HK-2 (cell line): Measurements from ENCODE around the gene CFAP57.

Source experiments
- DNase-seq: peaks from one replicate; pipeline ENCODE4 v3.0.0-alpha.2; 2018; ENCODE audit not compliant: unreplicated experiment

Gene CFAP57

GRCh38 chr1:43255438-43256210 is 83.5 kb downstream of the CFAP57 start:
- no peak for DNase-seq

GRCh38 chr1:43256675-43257570 is 84.8 kb downstream of the CFAP57 start:
- DNase-seq = no peak

- no peak for DNase-seq
Observed at GRCh38 chr1:43258370-43258769, 86.2 kb downstream of the CFAP57 start.

GRCh38 chr1:43265431-43265830 is 93.3 kb downstream of the CFAP57 start:
- DNase-seq = no peak

- DNase-seq = no peak
Observed at GRCh38 chr1:43266881-43267280, 94.8 kb downstream of the CFAP57 start.

- DNase-seq = no peak
Observed at GRCh38 chr1:43267291-43267805, 95.2 kb downstream of the CFAP57 start.

GRCh38 chr1:43267818-43268425 is 95.8 kb downstream of the CFAP57 start:
- no peak for DNase-seq

GRCh38 chr1:43269627-43270375 is 97.7 kb downstream of the CFAP57 start, which contains the start of gene TMEM125:
TSS of gene TMEM125 (plus strand) at chr1:43269983. CDS start at chr1:43272723, 2,740 bp downstream.
- DNase-seq = no peak

- no peak for DNase-seq
Observed at GRCh38 chr1:43270421-43271095, 98.4 kb downstream of the CFAP57 start.

- DNase-seq = no peak
Observed at GRCh38 chr1:43271186-43272118, 99.3 kb downstream of the CFAP57 start.

GRCh38 chr1:43272161-43272560 is 100.0 kb downstream of the CFAP57 start:
- DNase-seq = no peak

- DNase-seq = no peak
Observed at GRCh38 chr1:43272576-43273571, 100.7 kb downstream of the CFAP57 start.

- DNase-seq = no peak
Observed at GRCh38 chr1:43273708-43274107, 101.6 kb downstream of the CFAP57 start.

GRCh38 chr1:43274125-43274803 is 102.1 kb downstream of the CFAP57 start:
- peak; percentile 27 for DNase-seq

GRCh38 chr1:43274804-43275180 is 102.7 kb downstream of the CFAP57 start:
- no peak for DNase-seq

- no peak for DNase-seq
Observed at GRCh38 chr1:43275826-43276620, 103.9 kb downstream of the CFAP57 start.

GRCh38 chr1:43276673-43277072 is 104.5 kb downstream of the CFAP57 start:
- DNase-seq = no peak
